Left renal pelvis (tissue), 4 donors: ENCODE measurements around the gene TIAL1. TPM values are rescaled to one million over a fixed set of nuclear protein-coding genes. Genes with fewer than 3 reads are reported as not detected.
A peak's percentile ranks its signal among the peaks of the same experiment; 100 is the strongest.

ENCODE experiments used
- DNase-seq, 4 donors: peaks; one replicate each; pipeline ENCODE4 v3.0.0-alpha.2; 2013; ENCODE audit warnings: low read depth in 4 of 4, low spot score in 3 of 4
- polyA plus RNA-seq, 4 donors: library from polyadenylated mRNA; unstranded; fragments of 120-200 nt; gene quantifications; one replicate each; pipeline ENCODE4 v1.2.1, GENCODE V29; 2013; ENCODE audit not compliant: insufficient read length in 4 of 4

The TIAL1 gene
- polyA plus RNA-seq, 4 donors = 166 to 201 (median 168) TPM

DNA sequence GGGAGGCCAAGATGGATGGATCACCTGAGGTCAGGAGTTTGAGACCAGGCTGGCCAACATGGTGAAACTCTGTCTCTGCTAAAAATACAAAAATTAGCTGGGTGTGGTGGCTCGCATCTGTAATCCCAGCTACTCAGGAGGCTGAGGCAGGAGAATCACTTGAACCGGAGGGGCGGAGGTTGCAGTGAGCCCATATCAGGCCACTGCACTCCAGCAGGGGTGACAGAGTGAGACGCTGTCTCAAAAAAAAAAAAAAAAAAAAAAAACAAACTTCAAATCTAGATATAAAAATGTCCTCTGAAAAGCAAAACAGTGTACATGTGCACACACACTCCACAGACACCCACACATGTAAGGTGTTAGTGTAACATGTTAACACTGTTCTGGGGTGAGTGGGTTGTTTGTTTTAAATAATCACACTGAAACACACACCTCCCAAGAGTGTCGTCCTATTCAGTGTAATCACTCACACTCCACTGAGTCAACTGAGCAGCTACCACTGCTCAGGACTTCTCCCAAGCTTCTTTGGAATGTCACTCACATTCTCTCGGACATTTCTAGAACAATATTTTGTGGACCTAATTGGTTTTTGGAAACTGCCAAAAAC, 41.5 kb downstream of the TIAL1 start:
- no peak for DNase-seq

DNA sequence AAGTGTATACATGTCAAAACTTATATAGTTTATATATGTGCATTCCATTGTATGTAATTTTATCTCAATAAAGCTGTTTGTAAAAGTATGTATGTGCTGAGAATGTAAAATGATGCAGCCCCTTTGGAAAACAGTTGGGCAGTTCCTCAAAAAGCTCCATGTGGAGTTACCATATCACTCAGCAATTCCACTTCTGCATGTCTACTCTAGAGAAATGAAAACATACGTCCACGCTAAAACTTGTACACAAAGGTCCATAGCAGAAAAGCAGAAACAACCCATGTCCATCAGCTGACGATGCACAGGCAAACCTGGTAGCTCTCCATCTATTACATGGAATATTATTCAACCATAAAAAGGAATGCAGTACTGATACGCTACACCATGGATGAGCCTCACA, 45.9 kb downstream of the TIAL1 start:
- DNase-seq = no peak

DNA sequence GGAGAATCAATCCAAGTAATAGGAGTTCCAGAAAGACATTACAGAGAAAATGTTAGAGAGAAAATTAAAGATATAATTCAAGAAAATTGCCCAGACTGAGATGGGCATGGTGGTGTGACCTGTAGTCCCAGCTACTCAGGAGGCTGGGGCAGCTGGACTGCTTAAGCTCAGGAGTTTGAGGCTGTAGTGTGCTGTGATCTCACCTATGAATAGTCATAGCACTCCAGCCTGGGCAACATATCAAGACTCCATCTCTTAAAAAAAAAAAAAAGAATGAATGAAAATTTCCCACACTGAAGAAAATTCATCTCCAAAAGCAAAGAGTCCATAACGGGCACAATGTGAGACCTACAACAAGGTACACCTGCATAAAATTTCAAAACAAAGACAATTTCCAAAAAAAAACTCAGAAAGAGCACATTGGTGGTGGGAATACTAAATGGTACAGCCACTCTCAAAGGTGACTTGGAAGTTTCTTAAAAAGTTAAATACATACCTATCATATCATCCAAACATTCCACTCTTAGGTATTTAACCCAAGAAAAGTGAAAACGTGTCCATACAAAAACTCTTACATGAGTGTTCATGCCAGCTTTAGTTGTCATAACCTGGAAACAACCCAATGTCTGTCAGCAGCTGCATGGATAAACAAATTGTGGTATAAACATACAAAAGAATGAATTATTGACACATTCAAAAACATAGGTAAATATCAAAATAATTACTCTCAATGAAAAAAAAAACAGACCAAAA, 47.3 kb downstream of the TIAL1 start:
- no peak for DNase-seq

DNA sequence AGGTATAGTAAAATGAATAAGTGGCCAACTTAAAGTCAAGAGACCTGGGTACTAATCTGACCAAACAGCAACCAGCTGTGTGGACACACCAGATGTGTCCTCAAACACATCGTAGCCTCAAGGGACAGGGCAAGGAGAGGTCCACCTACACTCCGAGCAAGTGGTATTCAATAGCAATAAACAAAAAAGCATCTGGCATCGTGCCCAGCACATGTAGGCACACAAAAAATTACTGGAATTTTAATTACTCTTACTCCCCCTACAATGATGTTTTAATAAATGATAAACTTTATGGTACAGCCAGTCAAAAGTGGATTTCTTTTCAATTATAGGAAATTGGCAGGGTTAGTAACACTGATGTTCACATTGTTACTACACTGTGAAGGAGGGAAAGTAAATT, 50.8 kb downstream of the TIAL1 start:
- peak in 1 of 4 donors; percentile 31 for DNase-seq

DNA sequence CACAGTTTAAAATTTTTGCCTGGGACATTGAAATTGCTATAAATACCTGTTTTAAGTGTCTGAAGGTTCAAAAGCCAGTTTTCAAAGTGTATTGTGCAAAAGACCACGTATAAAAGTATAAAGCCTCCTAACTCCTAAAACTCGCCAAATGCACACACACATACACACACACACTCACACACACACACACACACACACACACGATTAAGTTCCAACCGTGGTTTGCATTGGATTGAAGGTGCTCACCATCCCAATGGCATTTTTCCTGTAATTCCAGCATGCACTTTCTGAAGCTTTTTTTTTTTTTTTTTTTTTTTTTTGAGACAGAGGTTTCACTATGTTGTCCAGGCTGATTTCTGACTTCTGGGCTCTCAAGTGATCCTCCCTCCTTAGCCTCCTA, 51.5 kb downstream of the TIAL1 start:
- DNase-seq = no peak

DNA sequence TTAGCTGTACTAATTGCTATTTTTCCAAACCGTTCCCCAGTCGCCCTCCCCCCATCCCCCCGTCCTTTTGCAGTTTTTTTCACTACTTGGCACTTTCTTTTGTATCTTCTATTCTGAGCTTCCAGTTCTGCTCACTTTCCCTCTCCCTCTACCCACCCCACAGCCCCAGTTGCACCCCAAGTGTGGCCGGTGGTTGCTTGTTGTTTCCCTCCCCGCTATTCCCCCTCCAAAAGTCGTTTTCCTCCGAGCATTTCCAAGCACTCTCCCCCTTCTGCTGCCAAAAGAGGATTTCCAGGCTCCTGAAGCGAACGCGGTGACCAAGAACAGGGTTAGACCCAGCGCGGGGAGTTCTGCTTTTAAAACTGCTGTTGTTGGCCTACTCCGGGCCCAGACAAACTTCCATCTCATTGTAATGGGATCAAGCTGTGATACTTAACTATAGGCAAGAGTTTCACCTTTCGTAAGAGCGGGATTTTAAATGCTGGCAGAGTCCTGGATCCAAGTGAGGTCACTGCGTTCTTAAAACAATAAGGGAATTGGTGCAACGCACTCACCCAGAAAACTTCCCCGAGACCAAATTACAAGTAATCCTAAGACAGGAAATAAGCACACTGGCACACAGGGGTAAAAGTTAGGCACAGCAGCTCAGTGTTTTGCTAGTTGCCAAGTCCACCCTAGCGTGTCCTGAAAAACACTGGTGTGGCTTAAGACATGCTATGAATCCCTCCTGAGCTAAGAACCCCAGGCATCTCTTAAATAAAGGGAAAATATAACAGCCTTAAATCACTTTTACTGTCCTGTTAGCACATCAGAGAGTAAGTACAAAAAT, 52.7 kb downstream of the TIAL1 start:
- no peak for DNase-seq

DNA sequence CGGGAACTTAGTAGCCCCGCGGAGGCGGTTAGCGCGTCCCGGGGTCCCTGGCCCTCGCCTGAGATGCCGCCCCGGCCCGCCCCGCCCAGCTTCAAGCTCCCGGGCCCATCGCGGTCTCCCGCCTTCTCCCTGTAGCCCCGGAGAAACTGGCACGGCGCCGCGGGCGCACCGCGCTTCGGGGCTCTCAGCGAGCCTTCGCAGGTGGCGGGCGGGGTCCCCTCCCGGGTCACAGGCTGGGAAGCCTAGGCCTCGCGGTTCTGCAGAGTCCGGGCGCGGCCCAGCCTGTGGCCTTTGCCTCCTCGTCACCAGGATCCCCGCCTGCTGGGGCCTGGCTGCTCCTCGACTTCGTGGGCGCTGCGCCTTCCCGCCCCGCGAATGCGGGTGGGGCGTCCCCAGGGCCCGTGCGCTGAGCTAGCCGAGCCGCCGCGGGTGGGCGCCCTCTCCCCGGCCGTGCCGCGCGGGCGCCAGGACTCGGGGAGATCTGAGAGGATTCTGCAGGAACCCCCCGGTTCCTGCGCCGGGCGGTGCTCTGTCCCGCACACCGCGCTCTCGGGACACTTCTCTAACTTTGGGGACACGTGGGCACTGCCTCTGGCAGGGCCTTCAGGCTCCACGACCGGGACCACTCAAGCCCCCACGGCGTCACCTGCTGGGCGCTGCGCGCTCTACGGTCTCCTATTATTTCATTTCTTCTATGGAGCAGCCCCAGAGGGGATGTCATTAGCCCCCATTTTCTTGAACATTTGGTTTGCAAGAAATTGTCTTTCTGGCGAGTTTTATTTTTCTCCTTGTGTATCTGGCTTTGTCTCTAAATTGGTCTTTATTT, 53.6 kb downstream of the TIAL1 start:
- DNase-seq = no peak

DNA sequence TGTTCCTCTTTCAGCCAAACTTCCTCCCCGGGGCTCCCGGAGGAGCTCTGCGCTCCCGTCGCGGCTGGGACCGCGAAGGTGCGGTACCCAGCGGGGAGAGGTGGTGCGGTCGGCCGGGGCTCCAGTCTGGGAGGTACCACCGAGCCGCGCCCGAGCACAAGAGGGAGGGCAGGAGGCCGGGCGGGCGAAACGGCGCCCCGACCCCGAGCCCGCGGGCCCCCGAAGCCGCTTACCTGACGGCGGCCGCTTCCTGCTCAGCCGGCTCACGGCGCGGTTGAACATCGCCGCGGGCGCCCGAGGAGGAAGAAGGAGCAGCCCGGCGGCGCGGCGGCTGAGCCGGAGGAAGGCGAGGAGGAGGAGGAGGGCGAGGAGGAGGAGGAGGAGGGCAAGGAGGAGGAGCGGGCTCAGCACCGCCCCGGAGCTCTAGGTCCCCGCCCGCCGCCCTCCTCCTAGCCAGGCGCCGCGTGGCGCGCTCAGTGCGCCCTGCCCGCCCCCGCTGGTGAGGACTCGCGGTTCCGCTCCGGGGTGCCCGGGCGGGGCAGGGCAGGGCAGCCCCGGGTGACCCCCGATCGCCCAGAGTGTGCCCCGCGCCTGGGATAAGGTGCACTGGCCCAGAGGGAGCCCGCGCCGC, 54.3 kb downstream of the TIAL1 start, which contains the start of gene RGS10:
Gene RGS10, minus strand, starts transcription at position 363 of the 631 bp plus-strand sequence. Its CDS starts 81 bp downstream, at position 282.
- peak in 2 of 4 donors; percentile 36 to 46 for DNase-seq

DNA sequence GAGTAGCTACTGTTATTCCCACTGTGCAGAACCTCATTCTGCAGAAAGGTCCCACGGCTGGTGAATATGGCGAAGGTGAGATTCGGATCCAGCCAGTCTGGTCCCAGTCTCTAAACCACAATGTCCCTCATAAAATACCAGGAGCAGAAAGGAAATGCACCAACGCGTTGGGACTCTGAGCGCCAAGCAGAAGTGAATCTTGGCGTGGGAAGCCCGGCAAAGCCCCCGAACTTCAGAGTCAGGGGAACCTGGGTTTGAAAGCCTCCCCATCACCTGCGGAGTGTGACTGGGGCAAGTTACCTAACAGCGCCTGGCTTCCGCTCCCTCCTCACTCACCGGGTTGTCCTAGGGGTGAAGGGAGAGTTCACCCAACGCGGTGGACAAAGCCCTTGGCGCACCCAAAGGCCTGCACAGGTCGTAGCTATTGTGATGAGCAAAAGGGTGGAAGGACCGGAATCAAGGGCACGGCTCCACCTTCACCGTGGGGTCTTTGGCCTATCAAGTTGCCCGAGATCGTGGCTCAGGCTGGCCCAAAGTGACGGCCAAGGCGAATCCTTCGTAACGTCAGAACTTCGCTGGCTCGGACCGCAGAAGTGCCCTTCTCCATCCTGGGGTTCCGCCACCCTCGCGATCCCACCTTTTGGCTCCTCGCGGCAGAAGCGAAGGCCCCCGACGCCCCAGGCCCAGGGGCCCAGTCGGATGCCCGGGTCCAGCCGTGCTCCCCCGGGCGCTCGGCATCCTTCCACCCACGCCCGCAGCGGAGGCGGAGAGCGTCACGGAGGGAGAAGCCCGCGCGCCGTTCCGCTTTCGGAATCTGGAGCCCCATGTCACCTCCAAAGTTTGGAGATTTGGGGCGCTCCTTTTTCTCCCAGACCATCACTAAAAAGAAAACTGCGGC, 55.1 kb downstream of the TIAL1 start:
- no peak for DNase-seq

DNA sequence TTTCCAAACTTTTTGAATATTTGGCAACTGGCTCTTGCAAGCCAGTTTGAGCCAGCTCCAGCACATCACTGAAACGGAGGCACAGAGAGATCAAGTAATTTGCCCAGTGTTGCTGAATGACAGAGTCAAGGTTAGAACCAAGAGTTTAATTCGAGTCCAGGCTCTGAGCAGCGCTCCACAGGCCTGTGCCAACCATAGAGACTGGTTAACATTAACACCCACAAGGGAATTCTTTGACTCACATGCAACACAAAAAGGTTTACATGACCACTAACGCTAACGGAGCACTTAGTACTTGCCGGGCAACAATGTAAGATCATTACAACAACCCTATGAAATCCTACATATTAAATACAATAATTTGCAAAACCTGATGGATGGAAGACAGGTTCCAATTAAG, 55.7 kb downstream of the TIAL1 start:
- no peak for DNase-seq

DNA sequence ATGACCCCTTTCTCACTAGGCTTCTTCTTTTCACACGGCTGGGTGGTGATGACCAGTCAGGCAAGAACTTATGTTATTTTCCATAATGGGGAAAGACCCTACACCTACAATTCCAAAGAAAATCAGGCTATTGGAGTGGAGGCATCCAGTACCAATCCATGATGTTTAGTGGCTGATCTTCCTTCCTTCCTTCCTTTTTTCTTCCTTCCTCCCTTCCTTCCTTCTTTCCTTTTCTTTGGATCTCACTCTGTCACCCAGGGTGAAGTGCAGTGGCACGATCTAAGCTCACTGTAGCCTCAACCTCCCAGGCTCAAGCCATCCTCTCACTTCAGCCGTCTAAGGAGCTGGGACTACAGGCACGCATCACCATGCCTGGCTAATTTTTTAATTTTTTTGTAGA, 56.7 kb downstream of the TIAL1 start:
- DNase-seq = no peak

DNA sequence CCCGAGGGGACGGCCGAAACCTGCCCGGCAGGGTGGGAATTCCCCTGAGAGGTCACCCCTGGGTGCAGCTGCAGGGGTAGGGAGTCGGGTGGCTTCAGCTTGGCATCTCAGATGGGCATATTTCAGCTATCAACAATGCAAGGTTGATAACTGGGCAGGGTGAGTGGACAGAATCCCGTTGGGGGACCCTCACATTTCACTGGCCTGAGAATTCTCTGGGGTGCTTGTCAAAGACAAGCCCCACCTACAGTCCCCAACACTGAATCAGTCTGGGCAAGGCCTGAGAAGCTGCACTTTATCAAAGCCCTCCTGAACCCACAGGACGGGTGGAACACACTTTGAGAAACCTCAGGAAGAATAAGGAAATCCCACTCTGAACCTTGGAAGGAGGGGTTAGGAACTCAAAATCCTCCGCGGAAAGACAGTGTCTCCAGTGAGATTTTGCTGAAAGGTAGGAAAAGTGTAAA, 57.4 kb downstream of the TIAL1 start:
- no peak for DNase-seq

DNA sequence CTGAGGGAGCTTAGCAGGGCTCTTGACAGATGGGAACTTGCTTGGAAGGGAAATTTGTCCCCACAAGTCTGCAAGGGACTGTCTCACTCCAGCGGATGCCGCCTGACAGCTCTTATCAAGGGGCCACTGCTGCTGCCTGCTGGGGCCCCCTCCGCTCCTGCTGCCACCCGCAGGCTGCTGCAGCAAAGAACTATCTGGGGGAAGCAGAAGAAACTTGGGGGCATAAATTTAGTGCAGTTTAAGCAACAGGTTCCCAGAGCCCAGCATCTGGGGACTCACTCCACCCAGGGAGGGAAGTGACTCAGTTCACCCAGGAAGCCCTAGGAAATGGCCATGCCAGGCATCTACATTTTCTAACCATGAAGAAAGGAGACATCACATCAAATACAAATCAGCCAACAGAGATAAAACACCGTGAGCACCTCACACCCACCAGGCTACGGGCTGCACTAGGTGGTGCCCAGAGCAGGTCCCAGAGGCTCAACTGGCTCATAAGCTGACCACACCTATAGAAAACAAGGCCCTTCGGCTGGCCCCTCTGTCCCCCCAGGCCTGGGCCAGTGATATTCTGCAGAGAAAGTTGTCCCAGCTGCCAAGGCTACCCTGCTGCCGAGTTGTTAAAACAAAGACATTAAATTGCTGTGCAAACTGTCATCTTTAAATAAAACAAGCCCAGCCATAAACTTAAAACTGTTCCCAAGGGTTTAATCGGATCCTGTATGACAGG, 58.0 kb downstream of the TIAL1 start:
- DNase-seq = no peak

DNA sequence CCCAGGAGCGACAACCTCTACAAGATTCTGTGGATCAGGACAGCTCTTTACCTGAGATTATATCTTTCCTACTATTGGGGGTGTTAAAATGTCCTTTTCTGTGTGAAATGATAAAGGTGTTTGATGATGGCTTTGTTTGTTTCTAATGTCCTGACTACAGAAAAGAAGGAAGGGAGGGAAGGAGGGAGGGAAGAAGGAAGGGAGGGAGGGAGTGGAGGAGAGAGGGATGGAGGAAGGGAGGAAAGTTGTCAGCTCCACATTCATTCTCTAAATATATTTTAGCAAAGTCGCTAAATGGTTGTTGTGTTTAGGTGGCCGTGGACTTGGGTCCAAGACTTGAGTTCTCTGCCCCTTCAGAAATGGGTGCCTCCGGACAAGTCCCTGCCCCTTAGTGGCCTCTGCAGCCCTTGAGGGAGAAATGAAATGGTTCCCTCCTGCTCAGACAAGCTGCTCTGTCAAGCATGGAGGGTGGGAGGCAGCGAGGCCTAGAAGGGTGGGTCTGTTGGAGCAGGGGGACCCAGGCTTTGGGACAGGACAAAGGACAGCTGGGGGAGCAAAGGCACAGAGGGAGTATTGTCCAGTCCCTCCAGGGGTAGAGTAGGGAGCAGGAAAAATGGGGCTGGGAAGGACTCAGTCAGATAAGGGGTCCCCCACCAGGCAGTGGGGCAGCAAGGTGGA, 58.7 kb downstream of the TIAL1 start:
- no peak for DNase-seq

DNA sequence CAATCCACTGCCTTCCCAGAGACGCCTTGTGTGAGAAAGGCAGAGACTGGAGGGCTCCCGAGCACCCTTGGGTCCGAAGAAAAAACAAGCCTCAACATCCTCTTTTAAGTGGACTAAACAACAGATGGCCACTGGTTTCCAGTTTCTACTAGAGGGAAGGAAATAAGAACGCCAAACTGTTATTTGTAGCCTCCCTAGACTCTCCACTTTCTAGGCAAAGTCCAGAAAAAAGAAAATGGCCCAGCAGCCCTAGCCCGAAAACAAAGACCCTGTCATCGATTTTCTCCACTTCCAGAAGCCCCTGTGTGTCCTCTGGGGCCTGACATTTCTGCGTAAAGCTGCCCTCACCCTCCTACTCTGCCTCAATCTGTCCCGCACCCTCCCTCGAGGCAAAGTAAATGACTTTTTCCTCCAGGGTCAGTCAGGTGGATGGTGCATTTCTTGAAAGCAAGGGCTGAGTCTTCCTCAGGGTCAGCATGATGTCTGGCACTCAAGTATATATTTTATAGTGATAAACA, 60.2 kb downstream of the TIAL1 start:
- DNase-seq = no peak

DNA sequence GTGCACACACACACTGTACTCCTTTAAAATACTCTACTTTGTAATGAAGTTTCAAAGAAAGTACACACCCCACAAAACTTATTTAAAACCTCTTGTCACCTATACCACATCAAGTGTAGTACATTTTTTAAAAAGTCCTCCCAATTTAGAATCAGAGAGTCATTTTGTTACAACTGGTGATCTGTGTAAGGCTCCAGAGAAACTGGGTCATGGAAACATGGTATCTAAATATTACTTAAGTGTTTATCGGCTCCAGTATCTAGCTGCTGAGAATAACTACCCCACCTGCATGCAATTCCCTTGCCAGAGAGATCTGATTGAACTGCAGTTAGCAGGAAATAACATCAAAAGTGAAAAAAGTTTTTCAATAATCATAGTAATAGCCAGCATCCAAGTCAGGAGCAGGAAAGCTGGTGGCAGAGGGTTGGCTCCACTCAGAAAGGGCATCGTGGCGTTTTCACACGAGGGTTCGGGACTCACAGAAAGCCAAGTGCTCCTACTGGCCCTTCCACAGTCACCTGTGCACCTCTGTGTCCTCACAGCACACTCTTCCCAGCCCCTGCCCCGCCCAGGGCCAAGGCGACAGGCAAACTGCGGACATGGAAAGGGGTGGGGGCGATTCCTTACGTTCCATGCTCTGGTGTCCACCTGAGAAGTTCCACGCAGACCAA, 60.8 kb downstream of the TIAL1 start:
- no peak for DNase-seq

DNA sequence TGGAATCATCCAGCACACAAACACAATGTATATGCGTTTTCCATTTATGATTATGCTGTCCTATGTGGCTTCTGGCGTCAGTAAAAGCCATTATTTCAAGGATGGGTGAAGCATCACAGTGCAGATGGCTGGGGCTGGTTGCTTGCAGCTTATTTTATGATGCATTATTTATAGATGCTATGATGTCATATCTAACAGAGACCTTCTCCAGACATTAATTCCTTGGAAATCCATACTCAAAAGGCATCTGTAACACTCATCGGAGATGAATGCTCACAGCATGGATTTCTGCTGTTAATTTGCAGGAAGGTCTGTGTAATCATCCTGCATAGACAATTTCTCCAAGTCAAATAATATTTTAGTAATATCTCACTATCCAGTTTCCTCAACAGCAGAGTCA, 61.5 kb downstream of the TIAL1 start:
- no peak for DNase-seq
